GM12873 (cell line): Measurements from ENCODE around the gene SPRR2E.

Source experiments
- TF ChIP-seq, protein P1 (sequence below): IDR thresholded peaks from 2 replicates; pipeline ENCODE4 v1.5.1; 2012; ENCODE audit warnings: low read depth, mild to moderate bottlenecking, moderate library complexity, low read length, control low read depth; ENCODE audit not compliant: insufficient read depth; ENCODE audit errors: missing control alignments

The SPRR2E gene

DNA sequence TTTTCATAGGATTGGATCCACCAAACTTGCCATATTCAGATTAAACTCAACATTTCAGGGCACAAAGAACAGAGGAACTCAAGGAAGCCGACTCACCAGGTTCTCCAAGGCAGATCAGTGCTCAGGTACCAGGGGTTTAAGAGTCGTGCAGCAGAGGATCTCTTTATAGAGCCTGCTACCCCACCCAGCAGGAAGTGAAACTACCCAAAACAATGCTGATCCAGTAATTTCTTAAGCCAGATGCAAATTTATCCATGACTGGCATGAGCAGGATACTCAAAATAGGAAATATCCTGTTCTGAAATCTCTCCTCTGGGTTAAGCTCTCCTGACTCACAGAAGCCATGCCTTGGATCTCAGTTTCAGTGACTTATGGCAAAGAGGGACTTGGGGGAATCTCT is 37.0 kb downstream of the SPRR2E start, which contains the start of gene SPRR2A:
Gene SPRR2A (minus strand): TSS at position 138 of the 400 bp plus-strand sequence. CDS start 777 bp downstream, outside the sequence.
- TF ChIP-seq, protein P1, sequence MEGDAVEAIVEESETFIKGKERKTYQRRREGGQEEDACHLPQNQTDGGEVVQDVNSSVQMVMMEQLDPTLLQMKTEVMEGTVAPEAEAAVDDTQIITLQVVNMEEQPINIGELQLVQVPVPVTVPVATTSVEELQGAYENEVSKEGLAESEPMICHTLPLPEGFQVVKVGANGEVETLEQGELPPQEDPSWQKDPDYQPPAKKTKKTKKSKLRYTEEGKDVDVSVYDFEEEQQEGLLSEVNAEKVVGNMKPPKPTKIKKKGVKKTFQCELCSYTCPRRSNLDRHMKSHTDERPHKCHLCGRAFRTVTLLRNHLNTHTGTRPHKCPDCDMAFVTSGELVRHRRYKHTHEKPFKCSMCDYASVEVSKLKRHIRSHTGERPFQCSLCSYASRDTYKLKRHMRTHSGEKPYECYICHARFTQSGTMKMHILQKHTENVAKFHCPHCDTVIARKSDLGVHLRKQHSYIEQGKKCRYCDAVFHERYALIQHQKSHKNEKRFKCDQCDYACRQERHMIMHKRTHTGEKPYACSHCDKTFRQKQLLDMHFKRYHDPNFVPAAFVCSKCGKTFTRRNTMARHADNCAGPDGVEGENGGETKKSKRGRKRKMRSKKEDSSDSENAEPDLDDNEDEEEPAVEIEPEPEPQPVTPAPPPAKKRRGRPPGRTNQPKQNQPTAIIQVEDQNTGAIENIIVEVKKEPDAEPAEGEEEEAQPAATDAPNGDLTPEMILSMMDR = no peak

DNA sequence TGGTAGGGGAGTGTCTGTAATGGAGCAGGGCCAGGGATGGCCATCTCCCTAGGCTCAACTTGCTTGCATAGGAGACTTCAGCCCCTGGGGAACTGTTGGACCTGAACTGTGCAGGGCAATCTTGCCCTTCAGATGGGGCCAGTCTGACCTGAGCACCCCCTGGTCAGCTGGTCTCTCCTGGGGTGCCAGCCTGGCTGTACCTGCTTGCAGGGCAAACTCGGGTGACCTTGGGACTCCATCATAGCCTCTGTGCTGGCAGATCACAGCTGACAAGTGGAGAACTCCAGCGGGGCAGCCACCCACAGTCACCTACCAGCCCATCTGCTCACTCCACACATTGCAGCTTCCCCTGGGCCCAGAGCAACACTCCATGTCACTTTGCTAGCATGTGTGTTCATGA is 45.1 kb downstream of the SPRR2E start:
- TF ChIP-seq, protein P1 = no peak
